H1 (cell line): ENCODE data around the gene BTRC. TPM values are rescaled to one million over a fixed set of nuclear protein-coding genes. Genes with fewer than 3 reads are reported as not detected.

ENCODE experiments used
- CTCF ChIA-PET: fragments of 300-600 bp; sonication (Branson Sonifier 250); formaldehyde crosslinking; loops from one replicate; lab custom pipeline; 2021; ENCODE audit not compliant: partially characterized antibody; lab: Charles Lee
- POLR2A ChIA-PET: fragments of 300-600 bp; sonication (Branson Sonifier 250); formaldehyde crosslinking; loops from one replicate; lab custom pipeline; 2021; ENCODE audit warnings: inconsistent platforms; ENCODE audit not compliant: partially characterized antibody; lab: Charles Lee
- DNase-seq, 2 experiments: peaks; one replicate each; pipeline versions ENCODE4 v3.0.0 to v3.0.0-alpha.2; 2010 to 2022; ENCODE audit warnings: low spot score in 2 of 2, low read depth in 1 of 2, mixed read lengths in 1 of 2
- FAIRE-seq: peaks from 2 replicates; lab custom pipeline; 2011; peaks lifted over from hg19 to GRCh38; lab: Jason Lieb, UNC
- H2AFZ ChIP-seq: 2 replicates; pipeline ENCODE4 v1.8.1; 2012; ENCODE audit warnings: low read length, inconsistent platforms
- H2AK5ac ChIP-seq: 2 replicates; pipeline ENCODE4 v1.6.1; 2013; ENCODE audit warnings: low read depth, low read length
- H2BK120ac ChIP-seq: replicated peaks from 2 replicates; pipeline ENCODE3; 2013; ENCODE audit warnings: low read depth, low read length, inconsistent platforms
- H2BK12ac ChIP-seq: 2 replicates; pipeline ENCODE4 v1.6.1; 2013; ENCODE audit warnings: low read depth, low read length
- H2BK15ac ChIP-seq: 2 replicates; pipeline ENCODE4 v1.6.1; 2013; ENCODE audit warnings: low read length
- H2BK20ac ChIP-seq: 2 replicates; pipeline ENCODE4 v1.6.1; 2013; ENCODE audit warnings: low read length
- H2BK5ac ChIP-seq: 2 replicates; pipeline ENCODE4 v1.6.1; 2013; ENCODE audit warnings: low read depth, low read length
- H3K14ac ChIP-seq: 2 replicates; pipeline ENCODE4 v1.6.1; 2013; ENCODE audit warnings: inconsistent platforms; ENCODE audit not compliant: insufficient read length
- H3K18ac ChIP-seq: 2 replicates; pipeline ENCODE4 v1.6.1; 2013; ENCODE audit warnings: low read length; ENCODE audit errors: extremely low read depth
- H3K23ac ChIP-seq: 2 replicates; pipeline ENCODE4 v1.6.1; 2013; ENCODE audit warnings: inconsistent platforms; ENCODE audit not compliant: insufficient read length
- H3K23me2 ChIP-seq: 2 replicates; pipeline ENCODE4 v1.6.1; 2013; ENCODE audit warnings: low read depth, low read length
- H3K27ac ChIP-seq: 2 replicates; pipeline ENCODE4 v1.6.1; 2011; ENCODE audit warnings: low read depth, low read length, inconsistent platforms
- H3K27me3 ChIP-seq, 4 experiments: replicated peaks in 1 of 4; 1 replicate in 1 of 4; 2 replicates in 3 of 4; pipeline versions ENCODE4 v1.6.1 to v1.8.1; 2011 to 2013; ENCODE audit warnings: low read length in 3 of 4, mild to moderate bottlenecking in 3 of 4, inconsistent platforms in 2 of 4, mixed read lengths in 2 of 4, moderate library complexity in 1 of 4; ENCODE audit not compliant: control insufficient read depth in 3 of 4, insufficient read depth in 3 of 4; ENCODE audit errors: extremely low read depth in 1 of 4
- H3K36me3 ChIP-seq, 4 experiments: 2 replicates each; pipeline versions ENCODE4 v1.6.1 to v1.8.1; 2011 to 2013; ENCODE audit warnings: mild to moderate bottlenecking in 4 of 4, low read length in 3 of 4, moderate library complexity in 2 of 4, control low read depth in 1 of 4, inconsistent platforms in 1 of 4; ENCODE audit not compliant: insufficient read depth in 4 of 4, control insufficient read depth in 2 of 4
- H3K4ac ChIP-seq: replicated peaks from 2 replicates; pipeline ENCODE3; 2013; ENCODE audit warnings: low read length, low read depth, mixed read lengths, inconsistent platforms; ENCODE audit not compliant: insufficient read length
- H3K4me1 ChIP-seq, 4 experiments: replicated peaks in 1 of 4; 1 replicate in 1 of 4; 2 replicates in 3 of 4; pipeline versions ENCODE4 v1.6.1 to v1.8.1; 2011 to 2013; ENCODE audit warnings: low read length in 3 of 4, inconsistent platforms in 2 of 4, mixed read lengths in 1 of 4; ENCODE audit not compliant: insufficient read depth in 4 of 4, control insufficient read depth in 3 of 4
- H3K4me2 ChIP-seq, 2 experiments: 2 replicates each; pipeline versions ENCODE4 v1.6.1 to v1.8.1; 2011 to 2013; ENCODE audit warnings: low read depth in 2 of 2, low read length in 2 of 2, control low read depth in 1 of 2, inconsistent platforms in 1 of 2, mild to moderate bottlenecking in 1 of 2; ENCODE audit not compliant: insufficient read depth in 1 of 2
- H3K4me3 ChIP-seq, 4 experiments: fragments of 200-600, 300-600 bp in 1 of 4; sonication (generic), shearing (Covaris generic), sonication (Bioruptor Twin) in 1 of 4; 2 replicates each; pipeline versions ENCODE4 v1.5.1 to v1.8.1; 2011 to 2016; ENCODE audit warnings: low read length in 4 of 4, low read depth in 3 of 4, control low read depth in 2 of 4, inconsistent platforms in 2 of 4, mild to moderate bottlenecking in 2 of 4, mixed read lengths in 1 of 4, moderate library complexity in 1 of 4; ENCODE audit not compliant: insufficient read depth in 2 of 4; ENCODE audit errors: extremely low read depth in 1 of 4
- H3K56ac ChIP-seq: replicated peaks from 2 replicates; pipeline ENCODE3; 2013; ENCODE audit warnings: low read depth, mild to moderate bottlenecking, mixed read lengths, low read length, inconsistent platforms; ENCODE audit not compliant: insufficient read length
- H3K79me1 ChIP-seq: 2 replicates; pipeline ENCODE4 v1.6.1; 2013; ENCODE audit warnings: low read depth, low read length, control low read depth
- H3K79me2 ChIP-seq, 2 experiments: 2 replicates each; pipeline versions ENCODE4 v1.6.1 to v1.8.1; 2012 to 2013; ENCODE audit warnings: low read length in 2 of 2, mild to moderate bottlenecking in 2 of 2, inconsistent platforms in 1 of 2; ENCODE audit not compliant: insufficient read depth in 2 of 2, control insufficient read depth in 1 of 2
- H3K9ac ChIP-seq, 4 experiments: replicated peaks in 1 of 4; 1 replicate in 1 of 4; 2 replicates in 3 of 4; pipeline versions ENCODE4 v1.6.1 to v1.8.1; 2011 to 2013; ENCODE audit warnings: low read depth in 3 of 4, low read length in 3 of 4, control low read depth in 2 of 4, mild to moderate bottlenecking in 2 of 4, moderate library complexity in 2 of 4, inconsistent platforms in 1 of 4; ENCODE audit errors: extremely low read depth in 1 of 4
- H3K9me3 ChIP-seq, 2 experiments: 2 replicates each; pipeline versions ENCODE4 v1.6.1 to v1.8.1; 2012 to 2013; ENCODE audit warnings: mild to moderate bottlenecking in 2 of 2, moderate library complexity in 2 of 2, control low read depth in 1 of 2, inconsistent platforms in 1 of 2, low read depth in 1 of 2, low read length in 1 of 2, mixed read lengths in 1 of 2; ENCODE audit not compliant: insufficient read depth in 2 of 2
- H4K20me1 ChIP-seq, 2 experiments: replicated peaks in 1 of 2; 2 replicates each; pipeline versions ENCODE3 to v1.8.1; 2011 to 2013; ENCODE audit warnings: inconsistent platforms in 2 of 2, low read length in 2 of 2, mild to moderate bottlenecking in 1 of 2; ENCODE audit not compliant: insufficient read depth in 2 of 2, control insufficient read depth in 1 of 2
- H4K5ac ChIP-seq: 2 replicates; pipeline ENCODE4 v1.6.1; 2013; ENCODE audit warnings: low read length, low read depth, mixed read lengths, inconsistent platforms; ENCODE audit not compliant: insufficient read length
- H4K8ac ChIP-seq: 2 replicates; pipeline ENCODE4 v1.8.0; 2013; ENCODE audit warnings: mild to moderate bottlenecking, moderate library complexity, low read length, inconsistent platforms; ENCODE audit not compliant: insufficient read depth; ENCODE audit errors: extremely low read depth
- H4K91ac ChIP-seq: replicated peaks from 2 replicates; pipeline ENCODE3; 2013; ENCODE audit warnings: low read length, mixed read lengths, inconsistent platforms; ENCODE audit not compliant: insufficient read length
- BACH1 ChIP-seq: IDR thresholded peaks from 2 replicates; pipeline ENCODE4 v1.6.1; 2012; ENCODE audit warnings: low read length, improper control_type of control experiment
- CREB1 ChIP-seq: IDR thresholded peaks from 2 replicates; pipeline ENCODE4 v1.6.1; 2012; ENCODE audit warnings: inconsistent platforms
- GABPA ChIP-seq: IDR thresholded peaks from 2 replicates; pipeline ENCODE4 v1.6.1; 2011; ENCODE audit warnings: mild to moderate bottlenecking, low read length, moderate library complexity, borderline replicate concordance; ENCODE audit not compliant: insufficient read depth
- GTF2F1 ChIP-seq: IDR thresholded peaks from 2 replicates; pipeline ENCODE4 v1.6.1; 2012; ENCODE audit warnings: low read depth, low read length, improper control_type of control experiment, borderline replicate concordance
- JUN ChIP-seq: IDR thresholded peaks from 2 replicates; pipeline ENCODE4 v1.6.1; 2011; ENCODE audit warnings: low read depth, mild to moderate bottlenecking, improper control_type of control experiment, low read length
- KDM5A ChIP-seq: fragments of 200-600 bp; IDR thresholded peaks from 2 replicates; pipeline ENCODE4 v1.7.1; 2012; ENCODE audit warnings: mild to moderate bottlenecking, low read length, inconsistent platforms, mixed read lengths
- PHF8 ChIP-seq: fragments of 200-600 bp; sonication (generic); conservative IDR thresholded peaks from 2 replicates; pipeline ENCODE4 v1.7.1; 2012; ENCODE audit warnings: low read depth, mild to moderate bottlenecking, inconsistent platforms, low read length, moderate library complexity
- RXRA ChIP-seq: IDR thresholded peaks from 2 replicates; pipeline ENCODE4 v1.6.1; 2011; ENCODE audit warnings: low read depth, mild to moderate bottlenecking, low read length, moderate library complexity; ENCODE audit not compliant: insufficient read depth
- SAP30 ChIP-seq: fragments of 300-600 bp; sonication (generic); IDR thresholded peaks from 2 replicates; pipeline ENCODE4 v1.7.1; 2012; ENCODE audit warnings: low read length, moderate library complexity, mild to moderate bottlenecking, inconsistent platforms; ENCODE audit not compliant: insufficient read depth, insufficient replicate concordance
- SP1 ChIP-seq: IDR thresholded peaks from 2 replicates; pipeline ENCODE4 v1.6.1; 2011; ENCODE audit warnings: low read depth, low read length
- WGBS, 2 experiments: shearing (Covaris generic) in 1 of 2; methylation state at CpG; one replicate each; pipeline versions ENCODE4 v1.1.6 to v1.1.7; 2013 to 2015; ENCODE audit warnings: low lambda C conversion rate in 2 of 2, mixed read lengths in 2 of 2, inconsistent platforms in 1 of 2, low coverage in 1 of 2, missing lambda C conversion rate in 1 of 2; ENCODE audit not compliant: insufficient replicate concordance in 2 of 2, insufficient coverage in 1 of 2, insufficient read length in 1 of 2; ENCODE audit errors: extremely low coverage in 1 of 2, missing lambda C conversion rate in 1 of 2; 5-methylcytosine and 5-hydroxymethylcytosine counted together
- polyA plus RNA-seq, 7 experiments: library from polyadenylated mRNA; depleted of rRNA in 3 of 7; stranded (reverse) in 5 of 7; unstranded in 2 of 7; fragments of >200 nt in 5 of 7; fragments of 200-250 nt in 2 of 7; gene quantifications; 1 replicate in 5 of 7; 2 replicates in 1 of 7; 4 replicates in 1 of 7; pipeline versions ENCODE4 v1.2.1 to v1.2.3, GENCODE V29; 2011 to 2013; ENCODE audit warnings: missing spikeins in 2 of 7, mixed read lengths in 2 of 7
- total RNA-seq: library from RNA; stranded (reverse); fragmentation: NEBNext Ultra II Directional; extraction: Animal tissue kit (Norgen Biotek cat#: 25700); gene quantifications from 2 replicates; pipeline ENCODE4 v1.2.1, GENCODE V29; 2021
- TF ChIP-seq, protein P1 (sequence below): IDR thresholded peaks from 2 replicates; pipeline ENCODE4 v1.6.1; 2011; ENCODE audit warnings: low read depth, mild to moderate bottlenecking, low read length; ENCODE audit not compliant: insufficient read depth
- TF ChIP-seq, protein P2 (sequence below): IDR thresholded peaks from 2 replicates; pipeline ENCODE4 v1.6.1; 2012; ENCODE audit warnings: inconsistent platforms

The BTRC gene
- total and polyA plus RNA-seq, 2 of the 8 experiments (the other 6 are each of a cell fraction or from before 2014, with no cell fraction given): 9.9 to 24.7 TPM

DNA sequence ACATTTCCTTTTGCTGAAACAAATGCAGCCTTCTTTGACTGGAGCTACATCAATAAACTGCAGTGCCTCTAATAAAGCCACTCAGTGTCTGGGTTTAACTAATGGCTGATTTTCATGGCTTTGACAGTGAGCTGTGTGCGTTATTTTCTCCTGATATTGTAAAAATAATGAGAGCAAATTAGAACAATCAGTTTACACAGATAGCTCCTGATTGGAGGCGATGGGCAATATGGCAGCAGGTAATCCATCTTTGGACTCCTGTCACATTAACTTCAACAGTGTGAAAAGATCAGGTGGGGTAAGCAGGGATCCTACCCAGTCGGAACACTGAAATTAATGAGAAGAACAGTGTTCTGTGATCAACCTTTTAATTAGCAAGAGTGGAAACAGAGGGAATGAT is 133.4 kb downstream of the BTRC start:
- POLR2A ChIA-PET: interaction anchor here (2.1 kb wide), 1 partner anchor 9 kb away, joined by 5 read pairs; no protein-coding TSS in a partner anchor
- no peak overlapping the region for H3K14ac ChIP-seq
- no peak overlapping the region for H4K5ac ChIP-seq
- no peak overlapping the region for H3K9ac ChIP-seq
- H3K27me3 ChIP-seq: no peaks in the 10 kb centered on the region
- no peaks in the 10 kb centered on the region for H3K79me1 ChIP-seq
- peaks cover 2 to 9% (median 4%) of the 10 kb centered on the region in 4 experiments; a peak in 6 of 7 replicates for H3K4me1 ChIP-seq
- no peaks in the 10 kb centered on the region for H3K36me3 ChIP-seq
- no peak overlapping the region for H2BK15ac ChIP-seq
- no peaks in the 10 kb centered on the region for H4K20me1 ChIP-seq
- no peaks in the 10 kb centered on the region for H3K23me2 ChIP-seq
- FAIRE-seq (no peak), DNase-seq (no peak)
- no peak overlapping the region for H3K4ac ChIP-seq
- WGBS, 2 experiments: 89% methylated on average over 3 of the region's 3 CpGs; no CpG with 5 or more reads in 1 of the 2 experiments
- no peak overlapping the region for H3K56ac ChIP-seq
- no peak overlapping the region for H3K27ac ChIP-seq
- no peak overlapping the region for H4K91ac ChIP-seq
- no peak for TF ChIP-seq RXRA
- TF ChIP-seq GTF2F1: no peak
- no peak for TF ChIP-seq JUN
- TF ChIP-seq SP1: no peak
- TF ChIP-seq, protein P1, sequence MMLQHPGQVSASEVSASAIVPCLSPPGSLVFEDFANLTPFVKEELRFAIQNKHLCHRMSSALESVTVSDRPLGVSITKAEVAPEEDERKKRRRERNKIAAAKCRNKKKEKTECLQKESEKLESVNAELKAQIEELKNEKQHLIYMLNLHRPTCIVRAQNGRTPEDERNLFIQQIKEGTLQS: no peak
- TF ChIP-seq KDM5A: no peak
- no peak for TF ChIP-seq CREB1
- no peak for TF ChIP-seq BACH1
- TF ChIP-seq, protein P2, sequence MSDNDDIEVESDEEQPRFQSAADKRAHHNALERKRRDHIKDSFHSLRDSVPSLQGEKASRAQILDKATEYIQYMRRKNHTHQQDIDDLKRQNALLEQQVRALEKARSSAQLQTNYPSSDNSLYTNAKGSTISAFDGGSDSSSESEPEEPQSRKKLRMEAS: no peak
- no peak for TF ChIP-seq SAP30
- no peak for TF ChIP-seq PHF8
- TF ChIP-seq GABPA: no peak
- CTCF ChIA-PET: interaction anchor here (0.6 to 5.2 kb wide), 8 partner anchors 11 to 248 kb away, joined by 3 to 31 read pairs (median 3); no protein-coding TSS in a partner anchor
- H3K18ac ChIP-seq: no peak overlapping the region
- no peak overlapping the region; the same call in 1 of the 2 replicates for H2BK5ac ChIP-seq
- H2BK120ac ChIP-seq: no peak overlapping the region
- no peak overlapping the region for H3K23ac ChIP-seq
- H3K4me3 ChIP-seq: no peak overlapping the region
- no peak overlapping the region for H2AFZ ChIP-seq
- H3K79me2 ChIP-seq: no peaks in the 10 kb centered on the region
- H2AK5ac ChIP-seq: no peak overlapping the region
- no peak overlapping the region for H3K4me2 ChIP-seq
- H4K8ac ChIP-seq: no peak overlapping the region
- no peaks in the 10 kb centered on the region for H3K9me3 ChIP-seq
- H2BK12ac ChIP-seq: no peak overlapping the region
- no peak overlapping the region for H2BK20ac ChIP-seq
